B cell (primary cell): ENCODE data around the gene DLST. TPM values are rescaled to one million over a fixed set of nuclear protein-coding genes. Genes with fewer than 3 reads are reported as not detected.
"Not testable (repeated sequence)": the region's sequence is repeated elsewhere in the genome, so short reads cannot be mapped to it uniquely, and the experiment has no call there.

Experiments used
- ATAC-seq: fragments of 200-7000 bp; cut with Tn5 transposase; one replicate; pipeline ENCODE4 v1.10.0; 2021; ENCODE audit warnings: low read depth, mild to moderate bottlenecking, moderate number of reproducible peaks, moderate library complexity
- CTCF ChIA-PET: fragments of 350-600 bp; sonication (Branson Sonifier 250); formaldehyde crosslinking; loops from one replicate; lab custom pipeline; 2021; ENCODE audit warnings: antibody characterized with exemption, inconsistent platforms; lab: Charles Lee
- POLR2A ChIA-PET: fragments of 350-600 bp; sonication (Branson Sonifier 250); formaldehyde crosslinking; loops from one replicate; lab custom pipeline; 2021; ENCODE audit warnings: antibody characterized with exemption; lab: Charles Lee
- DNase-seq: peaks from one replicate; pipeline ENCODE4 v3.0.0; 2013
- H2AFZ ChIP-seq: 2 replicates; pipeline ENCODE4 v1.6.1; 2012; ENCODE audit warnings: mild to moderate bottlenecking, low read depth, low read length; ENCODE audit not compliant: insufficient read depth, poor library complexity, severe bottlenecking
- H3K27ac ChIP-seq, 2 donors: 1 replicate in 1 of 2; 2 replicates in 1 of 2; pipeline ENCODE4 v1.5.1; 2012 to 2013; ENCODE audit warnings: low read length in 2 of 2, mild to moderate bottlenecking in 2 of 2, moderate library complexity in 1 of 2
- H3K27me3 ChIP-seq, 4 experiments: fragments of 200-600 bp in 1 of 4; sonication (generic) in 1 of 4; replicated peaks in 1 of 4; 1 replicate in 2 of 4; 2 replicates in 2 of 4; pipeline versions ENCODE4 v1.6.1 to v1.7.0; 2013 to 2016; ENCODE audit warnings: low read length in 3 of 4, mild to moderate bottlenecking in 2 of 4, mixed read lengths in 1 of 4, moderate library complexity in 1 of 4; ENCODE audit not compliant: insufficient read depth in 4 of 4, control insufficient read depth in 3 of 4; ENCODE audit errors: control extremely low read depth in 1 of 4
- H3K36me3 ChIP-seq, 2 experiments: replicated peaks in 1 of 2; 1 replicate in 1 of 2; 2 replicates in 1 of 2; pipeline versions ENCODE4 v1.6.1 to v1.7.1; 2013; ENCODE audit warnings: low read length in 1 of 2; ENCODE audit not compliant: insufficient read depth in 2 of 2, control insufficient read depth in 1 of 2; ENCODE audit errors: control extremely low read depth in 1 of 2, extremely low read depth in 1 of 2
- H3K4me1 ChIP-seq, 2 donors: fragments of 200-600 bp in 1 of 2; sonication (generic) in 1 of 2; 1 replicate in 1 of 2; 2 replicates in 1 of 2; pipeline versions ENCODE4 v1.5.1 to v1.6.1; 2013 to 2017; ENCODE audit warnings: low read length in 2 of 2; ENCODE audit not compliant: control insufficient read depth in 2 of 2, insufficient read depth in 2 of 2
- H3K4me2 ChIP-seq: replicated peaks from 2 replicates; pipeline ENCODE3; 2012; ENCODE audit warnings: mild to moderate bottlenecking, low read depth, low read length; ENCODE audit not compliant: poor library complexity, severe bottlenecking
- H3K4me3 ChIP-seq, 5 experiments: fragments of 200-600 bp in 1 of 5; sonication (generic) in 1 of 5; 1 replicate in 3 of 5; 2 replicates in 2 of 5; pipeline versions ENCODE4 v1.5.1 to v1.7.0; 2011 to 2016; ENCODE audit warnings: low read length in 4 of 5, mild to moderate bottlenecking in 4 of 5, low read depth in 2 of 5, control low read depth in 1 of 5, moderate library complexity in 1 of 5; ENCODE audit not compliant: insufficient read depth in 1 of 5; ENCODE audit errors: control extremely low read depth in 1 of 5, extremely low read depth in 1 of 5
- H3K79me2 ChIP-seq: fragments of 200-600 bp; sonication (generic); one replicate; pipeline ENCODE4 v1.6.0; 2016; ENCODE audit warnings: low read length; ENCODE audit not compliant: control insufficient read depth, insufficient read depth
- H3K9ac ChIP-seq: fragments of 200-600 bp; sonication (generic); 2 replicates; pipeline ENCODE4 v1.6.1; 2017; ENCODE audit warnings: mild to moderate bottlenecking, low read length, moderate library complexity
- H3K9me3 ChIP-seq, 3 donors: one replicate each; pipeline versions ENCODE4 v1.6.1 to v1.7.1; 2013; ENCODE audit warnings: low read length in 2 of 3; ENCODE audit not compliant: control insufficient read depth in 2 of 3, insufficient read depth in 1 of 3; ENCODE audit errors: control extremely low read depth in 1 of 3
- H4K20me1 ChIP-seq: 2 replicates; pipeline ENCODE4 v1.6.0; 2012; ENCODE audit warnings: mild to moderate bottlenecking, low read length; ENCODE audit not compliant: insufficient read depth, control insufficient read depth, poor library complexity, severe bottlenecking
- H3K27ac Mint-ChIP-seq: one replicate; pipeline ENCODE4 v1.8.0; 2021; ENCODE audit warnings: mixed read lengths
- H3K27me3 Mint-ChIP-seq: one replicate; pipeline ENCODE4 v1.8.0; 2021; ENCODE audit warnings: mixed read lengths
- H3K4me1 Mint-ChIP-seq: one replicate; pipeline ENCODE4 v1.8.0; 2021; ENCODE audit warnings: mixed read lengths
- H3K4me3 Mint-ChIP-seq: one replicate; pipeline ENCODE4 v1.8.0; 2021; ENCODE audit warnings: mixed read lengths
- H3K9me3 Mint-ChIP-seq: one replicate; pipeline ENCODE4 v1.8.0; 2022; ENCODE audit warnings: mixed read lengths; ENCODE audit not compliant: insufficient read depth
- CTCF ChIP-seq: fragments of 200-600 bp; IDR thresholded peaks from one replicate; pipeline ENCODE4 v1.8.0; 2022; ENCODE audit warnings: antibody characterized with exemption, mild to moderate bottlenecking
- EZH2 ChIP-seq: IDR thresholded peaks from 2 replicates; pipeline ENCODE4 v1.6.1; 2012; ENCODE audit warnings: borderline replicate concordance, low read depth, mild to moderate bottlenecking, moderate library complexity, low read length; ENCODE audit not compliant: insufficient read depth, poor library complexity, severe bottlenecking
- WGBS: methylation state at CpG from one replicate; pipeline ENCODE4 v1.1.5; 2013; ENCODE audit warnings: missing lambda C conversion rate; ENCODE audit not compliant: insufficient coverage; 5-methylcytosine and 5-hydroxymethylcytosine counted together
- intact Hi-C: fragments of 100-400 bp; cut with micrococcal nuclease; formaldehyde crosslinking; loops from one replicate; pipeline ENCODE4 v1.10.0; 2022
- polyA plus RNA-seq: library from polyadenylated mRNA; depleted of rRNA; stranded (reverse); fragments of >200 nt; gene quantifications from 2 replicates; pipeline ENCODE4 v1.2.3, GENCODE V29; 2012
- total RNA-seq, 2 donors: library from RNA; stranded (reverse); fragments of 120-200 nt in 1 of 2; gene quantifications; 1 replicate in 1 of 2; 2 replicates in 1 of 2; pipeline versions ENCODE4 v1.2.3 to v1.2.4, GENCODE V29; 2013 to 2022

Gene DLST
- total and polyA plus RNA-seq, 2 donors (not counting 1 experiment from before 2014, with no cell fraction given) = 73.1 to 89.5 TPM

GRCh38 chr14:74929242-74929641 is 47.5 kb downstream of the DLST start:
- intact Hi-C loops = no loop called here
- no peaks in the 10 kb centered on the region for H4K20me1 ChIP-seq
- H3K4me1 ChIP-seq = peaks cover 5% of the 10 kb centered on the region in 2 donors
- Mint-ChIP-seq H3K27ac (no peak overlapping the region), H3K4me3 (no peak overlapping the region), H3K9me3 (no peaks in the 10 kb centered on the region), H3K27me3 (peaks cover 20% of the 10 kb centered on the region), H3K4me1 (peaks cover 9% of the 10 kb centered on the region)
- H3K4me2 ChIP-seq = no peak overlapping the region
- TF ChIP-seq EZH2 (no peak), CTCF (no peak)
- ATAC-seq (no peak), DNase-seq (no peak)
- H3K4me3 ChIP-seq = no peak overlapping the region
- no peaks in the 10 kb centered on the region for H3K36me3 ChIP-seq
- no peaks in the 10 kb centered on the region for H3K9me3 ChIP-seq
- no peak overlapping the region for H3K9ac ChIP-seq
- no peaks in the 10 kb centered on the region for H3K79me2 ChIP-seq
- peaks cover 0 to 4% (median 0%) of the 10 kb centered on the region in 4 experiments for H3K27me3 ChIP-seq
- H3K27ac ChIP-seq = no peak overlapping the region
- ChIA-PET POLR2A (no interaction called here), CTCF (interaction anchor here (1.0 to 1.8 kb wide), 3 partner anchors 9 to 17 kb away, joined by 4 to 6 read pairs (median 4); no protein-coding TSS in a partner anchor)
- H2AFZ ChIP-seq = no peak overlapping the region
- WGBS = 67% methylated on average over 4 of the region's 6 CpGs

GRCh38 chr14:74931744-74932143 is 50.0 kb downstream of the DLST start:
- intact Hi-C loops, DNase-seq, H2AFZ ChIP-seq, H3K27me3 ChIP-seq, H3K9ac ChIP-seq, H3K36me3 ChIP-seq, H3K4me3 Mint-ChIP-seq, H3K27ac ChIP-seq, H3K9me3 ChIP-seq, H3K9me3 Mint-ChIP-seq, ATAC-seq, H3K4me3 ChIP-seq, H3K79me2 ChIP-seq, POLR2A ChIA-PET, H3K27ac Mint-ChIP-seq, H4K20me1 ChIP-seq, H3K4me2 ChIP-seq: not testable (repeated sequence)
- peaks cover 17% of the 10 kb centered on the region for H3K27me3 Mint-ChIP-seq
- H3K4me1 Mint-ChIP-seq = peaks cover 21% of the 10 kb centered on the region
- peaks cover 16 to 17% of the 10 kb centered on the region in 2 donors for H3K4me1 ChIP-seq
- CTCF ChIA-PET = interaction anchor here (1.4 to 1.8 kb wide), 3 partner anchors 14 to 71 kb away, joined by 4 to 8 read pairs (median 7); no protein-coding TSS in a partner anchor
- WGBS = 94% methylated on average over 7 of the region's 9 CpGs
